NCI-H526 treated with DMSO at 0.1 percent for 48 hours (cell line): ENCODE data around the gene ECPAS.
"Not testable (repeated sequence)": the region's sequence is repeated elsewhere in the genome, so short reads cannot be mapped to it uniquely, and the experiment has no call there.

Experiments
- DNase-seq: peaks from one replicate; lab custom pipeline; 2025; lab: John Stamatoyannopoulos, UW

The ECPAS gene

GRCh38 chr9:111414406-111414805 is 69.8 kb downstream of the ECPAS start:
- no peak for DNase-seq

- no peak for DNase-seq
These were observed 70.2 kb downstream of the ECPAS start for GRCh38 chr9:111413996-111414395.

- DNase-seq, result no peak
These were observed 71.9 kb downstream of the ECPAS start for GRCh38 chr9:111412280-111412679.

- DNase-seq, result no peak
These were observed 72.9 kb downstream of the ECPAS start for GRCh38 chr9:111411266-111411665.

GRCh38 chr9:111407813-111408212 is 76.4 kb downstream of the ECPAS start:
- DNase-seq, result no peak

- no peak for DNase-seq
These were observed 78.5 kb downstream of the ECPAS start for GRCh38 chr9:111405701-111406100.

GRCh38 chr9:111401486-111401885 is 82.7 kb downstream of the ECPAS start:
- DNase-seq, result not testable (repeated sequence)

GRCh38 chr9:111400564-111400898 is 83.7 kb downstream of the ECPAS start:
- DNase-seq, result no peak

GRCh38 chr9:111399772-111400563 is 84.2 kb downstream of the ECPAS start:
- no peak for DNase-seq

GRCh38 chr9:111399211-111399739 is 84.9 kb downstream of the ECPAS start:
- no peak for DNase-seq

GRCh38 chr9:111393971-111394370 is 90.2 kb downstream of the ECPAS start:
- DNase-seq, result no peak

- DNase-seq, result no peak
These were observed 94.8 kb downstream of the ECPAS start for GRCh38 chr9:111389406-111389805.

- no peak for DNase-seq
These were observed 97.8 kb downstream of the ECPAS start for GRCh38 chr9:111386386-111386785.

- DNase-seq, result no peak
These were observed 103.2 kb downstream of the ECPAS start for GRCh38 chr9:111381006-111381405.

- no peak for DNase-seq
These were observed 108.2 kb downstream of the ECPAS start for GRCh38 chr9:111375817-111376564.

- no peak for DNase-seq
These were observed 109.1 kb downstream of the ECPAS start for GRCh38 chr9:111375062-111375461.

GRCh38 chr9:111372297-111372696 is 111.9 kb downstream of the ECPAS start:
- no peak for DNase-seq

- no peak for DNase-seq
These were observed 117.2 kb downstream of the ECPAS start for GRCh38 chr9:111366978-111367377.

- DNase-seq, result no peak
These were observed 121.7 kb downstream of the ECPAS start for GRCh38 chr9:111362526-111362925.

- DNase-seq, result no peak
These were observed 123.3 kb downstream of the ECPAS start for GRCh38 chr9:111360881-111361280.

- no peak for DNase-seq
These were observed 127.5 kb downstream of the ECPAS start for GRCh38 chr9:111356481-111357244.

- no peak for DNase-seq
These were observed 131.6 kb downstream of the ECPAS start for GRCh38 chr9:111352545-111352944.

- no peak for DNase-seq
These were observed 133.6 kb downstream of the ECPAS start for GRCh38 chr9:111350556-111350955.
